Hepatocyte (in vitro differentiated cells): ENCODE results near the gene EXD3. TPM values are rescaled to one million over a fixed set of nuclear protein-coding genes. Genes with fewer than 3 reads are reported as not detected.

Experiments used
- DNase-seq: peaks from one replicate; pipeline ENCODE4 v3.0.0-alpha.2; 2016; ENCODE audit warnings: low spot score
- H2AFZ ChIP-seq: fragments of 200-600 bp; sonication (generic); 2 replicates; pipeline ENCODE4 v1.6.0; 2016; ENCODE audit warnings: antibody characterized with exemption, mild to moderate bottlenecking
- H3K27ac ChIP-seq: fragments of 200-600 bp; sonication (generic); 2 replicates; pipeline ENCODE4 v1.5.1; 2016; ENCODE audit warnings: mild to moderate bottlenecking
- H3K27me3 ChIP-seq: fragments of 200-600 bp; sonication (generic); 2 replicates; pipeline ENCODE4 v1.6.1; 2016
- H3K36me3 ChIP-seq: fragments of 200-600 bp; sonication (generic); replicated peaks from 2 replicates; pipeline ENCODE4 v1.5.1; 2016; ENCODE audit warnings: low read depth; ENCODE audit not compliant: insufficient read depth
- H3K4me1 ChIP-seq: fragments of 200-600 bp; sonication (generic); 2 replicates; pipeline ENCODE4 v1.5.1; 2016; ENCODE audit warnings: mild to moderate bottlenecking, moderate library complexity; ENCODE audit not compliant: insufficient read depth
- H3K4me2 ChIP-seq: fragments of 200-600 bp; sonication (generic); 2 replicates; pipeline ENCODE4 v1.6.0; 2016
- H3K4me3 ChIP-seq: fragments of 200-600 bp; sonication (generic); 2 replicates; pipeline ENCODE4 v1.5.1; 2016; ENCODE audit warnings: mild to moderate bottlenecking
- H3K79me2 ChIP-seq: fragments of 200-600 bp; sonication (generic); 2 replicates; pipeline ENCODE4 v1.6.0; 2017; ENCODE audit warnings: mild to moderate bottlenecking
- H3K9me2 ChIP-seq: fragments of 200-600 bp; sonication (generic); replicated peaks from 2 replicates; pipeline ENCODE4 v1.6.0; 2017; ENCODE audit warnings: mild to moderate bottlenecking; ENCODE audit not compliant: insufficient read depth
- H3K9me3 ChIP-seq: fragments of 200-600 bp; sonication (generic); 2 replicates; pipeline ENCODE4 v1.5.1; 2016; ENCODE audit warnings: low read depth, mild to moderate bottlenecking
- H4K20me1 ChIP-seq: fragments of 200-600 bp; sonication (generic); 2 replicates; pipeline ENCODE4 v1.6.0; 2016; ENCODE audit warnings: mild to moderate bottlenecking; ENCODE audit not compliant: insufficient read depth, poor library complexity, severe bottlenecking
- EZH2 ChIP-seq: fragments of 200-600 bp; sonication (generic); IDR thresholded peaks from 2 replicates; pipeline ENCODE4 v1.6.1; 2016; ENCODE audit warnings: antibody characterized with exemption, mild to moderate bottlenecking, borderline replicate concordance
- EZH2phosphoT487 ChIP-seq: fragments of 200-600 bp; sonication (generic); IDR thresholded peaks from one replicate; pipeline ENCODE4 v1.6.1; 2018; ENCODE audit warnings: antibody characterized with exemption, mild to moderate bottlenecking, low read depth, moderate library complexity; ENCODE audit not compliant: unreplicated experiment, severe bottlenecking
- whole genome bisulfite sequencing: methylation state at CpG from one replicate; pipeline ENCODE4 v1.1.6; 2016; ENCODE audit warnings: low lambda C conversion rate; ENCODE audit errors: missing lambda C conversion rate; 5-methylcytosine and 5-hydroxymethylcytosine counted together
- polyA plus RNA-seq: library from polyadenylated mRNA; unstranded; fragments of >200 nt; fragmentation: Nextera tagmentation; extraction: Ambion mirVana; gene quantifications from 2 replicates; pipeline ENCODE4 v1.2.1, GENCODE V29; 2016
- total RNA-seq: library from RNA; depleted of rRNA; stranded (reverse); fragments of >200 nt; gene quantifications from 2 replicates; pipeline ENCODE4 v1.2.3, GENCODE V29; 2014
- TF ChIP-seq, protein P1 (sequence below): fragments of 200-600 bp; sonication (generic); IDR thresholded peaks from 2 replicates; pipeline ENCODE4 v1.5.1; 2016; ENCODE audit warnings: antibody characterized with exemption, mild to moderate bottlenecking; ENCODE audit not compliant: poor library complexity

Gene EXD3
- total and polyA plus RNA-seq, 2 experiments from 2014 or later, result 11.8 to 21.6 TPM

DNA sequence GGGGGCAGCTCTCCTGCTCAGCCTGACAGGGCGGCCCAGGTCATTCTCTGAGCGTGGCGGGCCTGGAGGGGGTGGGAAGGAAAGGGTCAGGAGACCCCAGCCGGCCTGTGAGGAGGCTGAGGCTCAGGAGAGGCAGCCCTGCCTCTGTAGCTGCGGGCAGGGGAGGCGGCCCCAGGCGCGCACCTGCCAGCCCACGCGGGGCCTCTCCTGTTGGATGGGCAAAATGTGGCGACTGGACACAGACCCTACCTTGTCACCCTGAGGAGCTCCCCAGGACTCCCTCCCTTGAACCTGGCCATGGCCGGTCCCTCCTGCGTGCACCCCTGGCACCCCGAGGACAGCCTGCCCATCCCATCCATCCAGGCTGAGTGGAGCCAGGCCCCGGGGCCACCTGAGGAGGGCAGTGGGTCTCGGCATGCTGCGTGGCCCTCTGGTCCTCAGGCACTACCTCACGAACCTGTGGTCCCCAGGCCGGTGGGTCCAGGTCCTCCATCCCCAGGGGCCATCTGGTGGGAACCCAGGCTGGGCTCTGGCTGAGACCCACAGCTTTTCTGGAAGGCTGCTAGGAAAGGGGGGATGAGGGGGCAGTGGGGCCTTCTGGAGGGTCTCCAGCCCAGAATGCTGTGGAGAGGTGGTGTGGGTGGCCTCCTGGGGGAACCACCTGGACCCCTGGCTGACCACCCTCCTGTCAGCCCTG lies 105.8 kb downstream of the EXD3 start:
- Histone ChIP-seq H3K9me3 (no peaks in the 10 kb centered on the region), H3K27me3 (no peaks in the 10 kb centered on the region), H3K9me2 (no peaks in the 10 kb centered on the region), H3K4me1 (peaks cover 41% of the 10 kb centered on the region), H2AFZ (no peak overlapping the region), H3K4me2 (peak overlapping the region; percentile 87), H3K79me2 (no peaks in the 10 kb centered on the region), H3K4me3 (no peak overlapping the region), H3K27ac (no peak overlapping the region), H3K36me3 (no peaks in the 10 kb centered on the region), H4K20me1 (no peaks in the 10 kb centered on the region)
- TF ChIP-seq EZH2, result no peak
- DNase-seq, result peak; percentile 10
- 94% methylated on average over 19 of the region's 19 CpGs for WGBS

DNA sequence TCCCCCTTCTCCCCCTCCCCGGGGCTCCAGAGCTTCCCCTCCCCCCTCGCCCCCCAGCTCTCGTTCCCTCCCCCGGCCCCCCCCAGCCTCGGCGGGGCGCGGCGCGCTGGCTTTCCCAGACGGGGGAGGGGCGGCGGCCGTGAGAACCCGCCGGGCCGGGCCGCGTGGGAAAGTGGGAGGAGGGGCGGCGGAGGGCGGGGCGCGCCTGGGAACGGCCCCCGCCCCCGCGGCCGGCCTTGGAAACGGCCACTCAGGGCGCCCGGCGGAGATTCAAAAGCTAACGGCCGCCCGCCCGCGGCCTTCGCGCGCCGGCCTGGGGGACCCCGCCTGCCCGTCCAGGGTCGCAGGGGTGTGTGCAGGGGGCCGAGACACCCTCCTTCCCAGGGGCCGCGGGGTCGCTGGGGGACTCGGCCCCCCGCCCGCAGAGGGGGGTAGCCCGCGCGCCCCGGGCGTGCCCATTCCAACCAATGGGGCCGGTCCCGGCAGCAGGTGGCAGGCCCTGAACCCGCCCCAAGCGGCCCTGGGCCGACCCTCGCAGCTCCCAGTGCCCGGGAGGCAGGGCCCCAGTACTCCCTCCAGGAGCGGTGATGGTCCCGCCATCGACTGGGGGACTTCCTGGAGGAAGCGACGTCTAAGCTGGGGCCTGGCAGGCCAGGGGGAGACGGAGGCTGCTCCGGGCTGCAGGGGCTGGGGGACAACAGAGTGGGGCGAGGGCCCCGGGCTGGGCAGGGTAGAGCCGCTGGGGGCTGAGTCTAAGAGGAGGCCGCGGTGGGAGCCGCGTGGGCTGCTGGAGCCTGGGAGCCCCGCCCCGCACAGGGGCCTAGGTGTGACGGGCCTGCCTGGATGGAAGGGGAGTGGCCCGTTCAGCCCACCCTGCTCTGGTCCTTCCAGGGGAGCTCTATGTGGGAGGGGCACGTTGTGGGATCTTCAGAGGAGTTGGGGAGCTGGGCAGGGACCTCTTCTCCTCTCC lies 106.7 kb downstream of the EXD3 start:
- H3K4me2 ChIP-seq, result peak overlapping the region; percentile 87
- 41% methylated on average over 21 of the region's 83 CpGs for WGBS
- peak; percentile 85 for DNase-seq

DNA sequence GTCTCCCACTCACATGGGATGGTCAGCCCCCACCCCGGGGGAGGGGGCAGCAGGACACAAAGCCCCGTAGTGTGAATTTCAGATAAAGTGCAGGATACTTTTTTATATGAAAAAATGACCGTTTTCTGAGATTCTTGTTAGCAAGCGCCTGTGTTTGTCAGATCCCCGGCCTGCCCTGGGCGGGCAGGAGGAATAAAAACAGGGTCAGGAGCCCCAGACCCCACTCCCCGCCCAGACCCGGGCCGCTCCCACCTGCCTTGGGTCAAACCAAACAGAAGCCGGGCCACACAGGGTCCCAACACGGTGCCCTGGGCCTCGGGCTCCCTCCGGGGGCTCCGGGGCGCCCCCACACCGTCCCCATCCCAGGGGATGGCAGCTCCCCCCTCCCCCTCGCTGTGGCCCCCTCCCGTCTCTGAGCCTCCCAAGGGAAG lies 107.4 kb downstream of the EXD3 start:
- Histone ChIP-seq H3K79me2 (no peaks in the 10 kb centered on the region), H3K27me3 (no peaks in the 10 kb centered on the region), H3K36me3 (no peaks in the 10 kb centered on the region), H3K9me3 (no peaks in the 10 kb centered on the region), H3K4me3 (no peak overlapping the region), H4K20me1 (no peaks in the 10 kb centered on the region), H3K4me1 (peaks cover 56% of the 10 kb centered on the region), H3K4me2 (peak overlapping the region; percentile 87), H2AFZ (no peak overlapping the region), H3K9me2 (no peaks in the 10 kb centered on the region), H3K27ac (no peak overlapping the region)
- TF ChIP-seq EZH2, result no peak
- no peak for TF ChIP-seq EZH2phosphoT487
- TF ChIP-seq, protein P1, sequence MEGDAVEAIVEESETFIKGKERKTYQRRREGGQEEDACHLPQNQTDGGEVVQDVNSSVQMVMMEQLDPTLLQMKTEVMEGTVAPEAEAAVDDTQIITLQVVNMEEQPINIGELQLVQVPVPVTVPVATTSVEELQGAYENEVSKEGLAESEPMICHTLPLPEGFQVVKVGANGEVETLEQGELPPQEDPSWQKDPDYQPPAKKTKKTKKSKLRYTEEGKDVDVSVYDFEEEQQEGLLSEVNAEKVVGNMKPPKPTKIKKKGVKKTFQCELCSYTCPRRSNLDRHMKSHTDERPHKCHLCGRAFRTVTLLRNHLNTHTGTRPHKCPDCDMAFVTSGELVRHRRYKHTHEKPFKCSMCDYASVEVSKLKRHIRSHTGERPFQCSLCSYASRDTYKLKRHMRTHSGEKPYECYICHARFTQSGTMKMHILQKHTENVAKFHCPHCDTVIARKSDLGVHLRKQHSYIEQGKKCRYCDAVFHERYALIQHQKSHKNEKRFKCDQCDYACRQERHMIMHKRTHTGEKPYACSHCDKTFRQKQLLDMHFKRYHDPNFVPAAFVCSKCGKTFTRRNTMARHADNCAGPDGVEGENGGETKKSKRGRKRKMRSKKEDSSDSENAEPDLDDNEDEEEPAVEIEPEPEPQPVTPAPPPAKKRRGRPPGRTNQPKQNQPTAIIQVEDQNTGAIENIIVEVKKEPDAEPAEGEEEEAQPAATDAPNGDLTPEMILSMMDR, result no peak
- no peak for DNase-seq
- 47% methylated on average over 6 of the region's 18 CpGs for WGBS

More for the DNA sequence above, 106.7 kb downstream of the EXD3 start:
- H3K27me3 ChIP-seq, result no peaks in the 10 kb centered on the region
- H2AFZ ChIP-seq, result no peak overlapping the region
- no peaks in the 10 kb centered on the region for H3K9me2 ChIP-seq
- peak overlapping the region; percentile 13 for H3K4me3 ChIP-seq
- TF ChIP-seq EZH2phosphoT487 (no peak), EZH2 (no peak)
- TF ChIP-seq, protein P1, result no peak
- no peaks in the 10 kb centered on the region for H3K36me3 ChIP-seq
- H3K4me1 ChIP-seq, result peaks cover 50% of the 10 kb centered on the region
- H4K20me1 ChIP-seq, result no peaks in the 10 kb centered on the region
- no peaks in the 10 kb centered on the region for H3K79me2 ChIP-seq
- no peaks in the 10 kb centered on the region for H3K9me3 ChIP-seq
- H3K27ac ChIP-seq, result no peak overlapping the region
